ENCODE data around the gene CHST10.
"Not testable (repeated sequence)": the region's sequence is repeated elsewhere in the genome, so short reads cannot be mapped to it uniquely, and the experiment has no call there.

The CHST10 gene

GRCh38 chr2:100416935-100417710 is at the start of gene CHST10:
CHST10 (minus strand) TSS chr2:100417668; CDS start chr2:100406675, 10,993 bp downstream.
- DNase-seq, result peak; percentile 36

- DNase-seq, result no peak
These were observed 43.5 kb upstream of the CHST10 start for GRCh38 chr2:100460904-100461530.

GRCh38 chr2:100456357-100456756 is 38.9 kb upstream of the CHST10 start:
- DNase-seq, result not testable (repeated sequence)

- no peak for DNase-seq
These were observed 36.4 kb upstream of the CHST10 start for GRCh38 chr2:100453853-100454252.

GRCh38 chr2:100451734-100452133 is 34.3 kb upstream of the CHST10 start:
- DNase-seq, result no peak

GRCh38 chr2:100451092-100451491 is 33.6 kb upstream of the CHST10 start:
- DNase-seq, result no peak

GRCh38 chr2:100446696-100447095 is 29.2 kb upstream of the CHST10 start:
- DNase-seq, result no peak

- DNase-seq, result no peak
These were observed 20.3 kb upstream of the CHST10 start for GRCh38 chr2:100437751-100438150.

GRCh38 chr2:100429726-100430125 is 12.3 kb upstream of the CHST10 start:
- no peak for DNase-seq

- DNase-seq, result no peak
These were observed 10.3 kb upstream of the CHST10 start for GRCh38 chr2:100427627-100428258.

- DNase-seq, result no peak
These were observed 9.6 kb upstream of the CHST10 start for GRCh38 chr2:100427111-100427510.

GRCh38 chr2:100426384-100426720 is 8.9 kb upstream of the CHST10 start:
- DNase-seq, result no peak

- no peak for DNase-seq
These were observed 8.3 kb upstream of the CHST10 start for GRCh38 chr2:100425573-100426383.

- DNase-seq, result no peak
These were observed 7.6 kb upstream of the CHST10 start for GRCh38 chr2:100425107-100425506.

- DNase-seq, result no peak
These were observed 6.9 kb upstream of the CHST10 start for GRCh38 chr2:100424277-100424875.

GRCh38 chr2:100423631-100424030 is 6.2 kb upstream of the CHST10 start:
- no peak for DNase-seq

GRCh38 chr2:100422320-100423055 is 5.0 kb upstream of the CHST10 start:
- DNase-seq, result no peak

- no peak for DNase-seq
These were observed 2.4 kb upstream of the CHST10 start for GRCh38 chr2:100419915-100420314.

GRCh38 chr2:100418406-100418962 is 1.0 kb upstream of the CHST10 start:
- DNase-seq, result no peak

- DNase-seq, result no peak
These were observed 250 bp upstream of the CHST10 start for GRCh38 chr2:100417711-100418124.

GRCh38 chr2:100416397-100416934 is 1.0 kb downstream of the CHST10 start:
- DNase-seq, result no peak
